Mucosa of descending colon (tissue), 3 donors: ENCODE results near the gene TRIM58. TPM values are rescaled to one million over a fixed set of nuclear protein-coding genes. Genes with fewer than 3 reads are reported as not detected.

Experiments
- ATAC-seq: fragments of 200-7000 bp; cut with Tn5 transposase; one replicate; pipeline ENCODE4 v1.9.1; 2020; ENCODE audit warnings: mild to moderate bottlenecking, moderate library complexity
- DNase-seq, 3 donors: peaks; one replicate each; pipeline ENCODE4 v3.0.0-alpha.2; 2020
- H3K36me3 ChIP-seq: fragments of 200-600 bp; one replicate; pipeline ENCODE4 v1.8.0; 2021; ENCODE audit warnings: low read depth, mild to moderate bottlenecking
- H3K4me1 ChIP-seq: fragments of 200-600 bp; one replicate; pipeline ENCODE4 v1.8.0; 2021; ENCODE audit warnings: low read depth, mild to moderate bottlenecking
- H3K4me3 ChIP-seq: fragments of 200-600 bp; one replicate; pipeline ENCODE4 v1.8.0; 2021; ENCODE audit warnings: mild to moderate bottlenecking
- H3K9me3 ChIP-seq: fragments of 200-600 bp; one replicate; pipeline ENCODE4 v1.8.0; 2021; ENCODE audit warnings: mild to moderate bottlenecking
- intact Hi-C, 2 donors: fragments of 100-400 bp; cut with DNase I in 1 of 2; cut with micrococcal nuclease in 1 of 2; formaldehyde crosslinking; loops; one replicate each; pipeline versions ENCODE4 v1.11.0 to v1.11.1; 2022; cut with DNase I, micrococcal nuclease
- total RNA-seq, 3 donors: library from RNA; stranded (reverse); fragmentation: NEBNext Ultra II Directional in 2 of 3; extraction: Animal tissue kit (Norgen Biotek cat#: 25700) in 2 of 3; gene quantifications; one replicate each; pipeline versions ENCODE4 v1.2.1 to v1.2.4, GENCODE V29; 2021 to 2023
- TF ChIP-seq, protein P1 (sequence below): fragments of 200-600 bp; IDR thresholded peaks from one replicate; pipeline ENCODE4 v1.8.0; 2022; ENCODE audit warnings: antibody characterized with exemption, mild to moderate bottlenecking
- donor health status: DM: no; HTN: no; CAD: no; lungs with moderate emphysema.
- donor health status: DM: no; HTN: no; CAD: no.
- donor health status: DM: no; HTN: yes; CAD: no.

TRIM58 gene
- total RNA-seq, 3 donors from 2014 or later = 1.2 to 2.5 (median 1.5) TPM

DNA sequence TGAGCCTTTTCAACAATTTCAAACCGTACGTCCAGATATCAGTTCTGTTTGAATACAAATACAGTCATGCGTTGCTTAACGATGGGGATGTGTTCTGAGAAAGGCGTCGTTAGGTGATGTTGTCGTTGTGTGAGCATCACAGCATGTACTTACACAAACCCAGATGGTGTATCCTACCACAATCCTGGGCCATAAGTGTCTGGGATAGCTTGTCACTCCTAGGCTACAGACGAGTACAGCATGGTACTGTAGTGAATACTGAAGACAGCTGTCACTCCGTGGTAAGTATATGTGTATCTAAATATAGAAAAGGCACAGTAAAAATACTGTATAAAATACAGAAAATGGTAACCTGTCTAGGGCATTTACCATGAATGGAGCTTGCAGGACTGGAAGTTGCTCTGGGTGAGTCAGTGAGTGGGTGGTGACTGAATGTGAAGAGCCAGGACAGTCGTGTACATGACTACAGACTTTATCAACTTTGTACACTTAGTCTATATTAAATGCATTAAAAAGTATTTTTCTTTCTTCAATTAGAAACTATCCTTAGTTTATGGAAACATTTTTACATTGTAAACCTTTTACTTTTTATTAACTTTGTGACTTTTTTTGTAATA lies 27.9 kb downstream of the TRIM58 start:
- Histone ChIP-seq H3K9me3 (peaks cover 2% of the 10 kb centered on the region), H3K4me3 (no peak overlapping the region), H3K4me1 (no peaks in the 10 kb centered on the region), H3K36me3 (no peaks in the 10 kb centered on the region)
- ATAC-seq = no peak
- TF ChIP-seq, protein P1, sequence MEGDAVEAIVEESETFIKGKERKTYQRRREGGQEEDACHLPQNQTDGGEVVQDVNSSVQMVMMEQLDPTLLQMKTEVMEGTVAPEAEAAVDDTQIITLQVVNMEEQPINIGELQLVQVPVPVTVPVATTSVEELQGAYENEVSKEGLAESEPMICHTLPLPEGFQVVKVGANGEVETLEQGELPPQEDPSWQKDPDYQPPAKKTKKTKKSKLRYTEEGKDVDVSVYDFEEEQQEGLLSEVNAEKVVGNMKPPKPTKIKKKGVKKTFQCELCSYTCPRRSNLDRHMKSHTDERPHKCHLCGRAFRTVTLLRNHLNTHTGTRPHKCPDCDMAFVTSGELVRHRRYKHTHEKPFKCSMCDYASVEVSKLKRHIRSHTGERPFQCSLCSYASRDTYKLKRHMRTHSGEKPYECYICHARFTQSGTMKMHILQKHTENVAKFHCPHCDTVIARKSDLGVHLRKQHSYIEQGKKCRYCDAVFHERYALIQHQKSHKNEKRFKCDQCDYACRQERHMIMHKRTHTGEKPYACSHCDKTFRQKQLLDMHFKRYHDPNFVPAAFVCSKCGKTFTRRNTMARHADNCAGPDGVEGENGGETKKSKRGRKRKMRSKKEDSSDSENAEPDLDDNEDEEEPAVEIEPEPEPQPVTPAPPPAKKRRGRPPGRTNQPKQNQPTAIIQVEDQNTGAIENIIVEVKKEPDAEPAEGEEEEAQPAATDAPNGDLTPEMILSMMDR = no peak
- DNase-seq = no peak
- intact Hi-C loops = no loop called here

DNA sequence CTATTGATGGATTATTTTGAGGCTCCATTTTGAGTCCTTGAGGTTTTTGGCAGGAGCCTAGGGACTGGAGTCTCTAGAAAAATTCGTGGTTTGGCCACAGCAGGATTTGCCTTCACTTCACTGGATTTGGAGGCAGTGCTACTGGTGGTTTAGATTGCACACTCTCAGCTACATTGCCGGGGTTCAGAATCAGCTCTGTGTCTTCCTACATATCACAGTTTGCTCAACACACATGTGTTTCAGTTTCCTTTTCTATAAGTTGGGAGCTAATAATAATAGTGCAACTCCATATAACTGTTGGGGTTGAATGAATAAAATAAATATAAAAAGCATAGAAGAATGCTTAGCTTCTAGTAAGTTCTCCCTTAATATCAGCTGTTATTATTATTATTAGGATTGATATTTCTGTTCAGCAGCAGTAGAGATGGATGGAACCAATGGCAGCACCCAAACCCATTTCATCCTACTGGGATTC lies 38.2 kb downstream of the TRIM58 start, which contains the start of gene OR2W3:
Gene OR2W3, plus strand, starts transcription at position 425 of the 475 bp plus-strand sequence. Its CDS starts 0 bp downstream, at position 425.
- intact Hi-C loops = no loop called here

DNA sequence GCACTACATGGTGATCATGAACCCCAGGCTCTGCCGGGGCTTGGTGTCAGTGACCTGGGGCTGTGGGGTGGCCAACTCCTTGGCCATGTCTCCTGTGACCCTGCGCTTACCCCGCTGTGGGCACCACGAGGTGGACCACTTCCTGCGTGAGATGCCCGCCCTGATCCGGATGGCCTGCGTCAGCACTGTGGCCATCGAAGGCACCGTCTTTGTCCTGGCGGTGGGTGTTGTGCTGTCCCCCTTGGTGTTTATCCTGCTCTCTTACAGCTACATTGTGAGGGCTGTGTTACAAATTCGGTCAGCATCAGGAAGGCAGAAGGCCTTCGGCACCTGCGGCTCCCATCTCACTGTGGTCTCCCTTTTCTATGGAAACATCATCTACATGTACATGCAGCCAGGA lies 39.0 kb downstream of the TRIM58 start:
- Histone ChIP-seq H3K4me1 (no peaks in the 10 kb centered on the region), H3K36me3 (no peaks in the 10 kb centered on the region), H3K9me3 (no peaks in the 10 kb centered on the region), H3K4me3 (no peak overlapping the region)
- no peak for DNase-seq
- TF ChIP-seq, protein P1 = no peak
- intact Hi-C loops = no loop called here
- no peak for ATAC-seq

More for the DNA sequence above, 38.2 kb downstream of the TRIM58 start, which contains the start of gene OR2W3:
- Histone ChIP-seq H3K9me3 (no peaks in the 10 kb centered on the region), H3K36me3 (no peaks in the 10 kb centered on the region), H3K4me1 (no peaks in the 10 kb centered on the region), H3K4me3 (no peak within 1 kb of the TSS)
- ATAC-seq = no peak
- TF ChIP-seq, protein P1 = no peak
- DNase-seq = no peak

DNA sequence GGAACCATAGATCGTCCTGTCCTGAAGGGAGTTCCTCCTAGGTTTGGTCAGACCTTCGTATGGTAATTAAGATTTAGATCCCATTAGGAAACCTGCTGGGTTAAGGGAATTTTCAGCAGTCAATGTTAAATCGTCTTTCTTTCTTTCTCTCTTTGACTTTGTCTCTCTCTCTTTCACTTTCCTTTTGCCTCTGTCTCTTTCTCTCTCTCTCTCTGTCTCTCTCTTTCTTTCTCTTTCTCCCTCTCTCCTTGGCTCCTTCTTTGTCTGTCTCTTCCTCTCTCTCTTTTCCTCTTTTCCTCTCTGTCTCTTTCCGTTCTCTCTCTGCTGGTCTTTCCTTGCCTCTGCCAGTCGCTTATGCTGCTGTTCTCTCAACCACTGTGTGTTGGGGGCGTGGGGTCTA lies 47.1 kb downstream of the TRIM58 start:
- peaks cover 2% of the 10 kb centered on the region for H3K9me3 ChIP-seq
- TF ChIP-seq, protein P1 = no peak
- H3K4me1 ChIP-seq = no peaks in the 10 kb centered on the region
- intact Hi-C loops = loop anchor here in 1 of 2 donors (10.0 kb wide), 1 partner anchor 69 kb away; no protein-coding TSS in a partner anchor
- no peak for ATAC-seq
- DNase-seq = no peak
- H3K36me3 ChIP-seq = no peaks in the 10 kb centered on the region
- no peak overlapping the region for H3K4me3 ChIP-seq

DNA sequence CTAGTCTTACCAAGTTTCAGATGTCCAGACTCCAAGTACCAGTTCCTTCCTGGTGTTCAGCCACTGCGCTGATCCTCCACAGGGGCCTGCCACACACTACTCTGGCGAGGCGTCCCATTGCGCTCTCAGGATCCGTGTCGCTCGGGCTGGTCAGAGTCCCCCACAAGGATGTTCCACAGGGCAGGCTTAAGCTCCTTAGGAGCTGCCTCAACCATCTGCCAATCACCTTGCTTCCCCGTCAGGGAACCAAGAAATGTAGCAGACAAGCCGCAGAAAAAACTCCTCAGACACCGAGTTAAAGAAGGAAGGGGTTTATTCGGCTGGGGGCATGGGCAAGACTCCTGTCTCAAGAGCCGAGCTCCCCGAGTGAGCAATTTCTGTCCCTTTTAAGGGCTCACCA lies 48.2 kb downstream of the TRIM58 start:
- TF ChIP-seq, protein P1 = no peak

More for the DNA sequence above, 48.2 kb downstream of the TRIM58 start:
- DNase-seq (no peak), ATAC-seq (no peak)
- intact Hi-C loops = loop anchor here in 1 of 2 donors (10.0 kb wide), 1 partner anchor 70 kb away; no protein-coding TSS in a partner anchor
- Histone ChIP-seq H3K4me3 (no peak overlapping the region), H3K9me3 (peaks cover 2% of the 10 kb centered on the region), H3K4me1 (no peaks in the 10 kb centered on the region), H3K36me3 (no peaks in the 10 kb centered on the region)
